A549 (cell line): ENCODE measurements around the gene SLC17A5.

Experiments used
- KDM5A ChIP-seq: fragments of 200-600 bp; sonication (generic); IDR thresholded peaks from 2 replicates; pipeline ENCODE4 v1.6.1; 2016; ENCODE audit warnings: antibody characterized with exemption, mild to moderate bottlenecking
- MAFK ChIP-seq: fragments of 450-650 bp; IDR thresholded peaks from 2 replicates; pipeline ENCODE4 v1.6.1; 2014; ENCODE audit not compliant: partially characterized antibody
- NPAS2 ChIP-seq: fragments of 250-450 bp; sonication (Bioruptor Pico); IDR thresholded peaks from 2 replicates; pipeline ENCODE4 v1.8.0; 2022; ENCODE audit warnings: mild to moderate bottlenecking, moderate library complexity, borderline replicate concordance
- PHF8 ChIP-seq: fragments of 200-600 bp; sonication (generic); IDR thresholded peaks from 2 replicates; pipeline ENCODE4 v1.6.1; 2016; ENCODE audit warnings: low read depth, mild to moderate bottlenecking, antibody characterized with exemption, moderate library complexity, borderline replicate concordance
- POLR2A ChIP-seq: IDR thresholded peaks from 2 replicates; pipeline ENCODE4 v1.6.1; 2012; ENCODE audit warnings: mild to moderate bottlenecking, low read length
- RAD21 ChIP-seq, 2 experiments: fragments of >200 bp in 1 of 2; sonication (Bioruptor Twin) in 1 of 2; formaldehyde crosslinking in 1 of 2; IDR thresholded peaks in 1 of 2; conservative IDR thresholded peaks in 1 of 2; 2 replicates in 1 of 2; 3 replicates in 1 of 2; pipeline ENCODE4 v1.6.1; 2012 to 2018; ENCODE audit warnings: inconsistent platforms in 1 of 2
- REST ChIP-seq: fragments of 200-600 bp; sonication (generic); IDR thresholded peaks from 2 replicates; pipeline ENCODE4 v1.6.1; 2016; ENCODE audit warnings: antibody characterized with exemption, mild to moderate bottlenecking, moderate library complexity
- RFX5 ChIP-seq: fragments of 450-650 bp; IDR thresholded peaks from 2 replicates; pipeline ENCODE4 v1.7.1; 2014; ENCODE audit warnings: antibody characterized with exemption, mild to moderate bottlenecking, moderate library complexity
- TF ChIP-seq, protein P1 (sequence below): fragments of >200 bp; sonication (Bioruptor Twin); formaldehyde crosslinking; IDR thresholded peaks from 3 replicates; pipeline ENCODE4 v1.5.1; 2016

GRCh38 chr6:73581293-73581692 lies 72.5 kb downstream of the SLC17A5 start:
- TF ChIP-seq RAD21 (conservative IDR thresholded peaks at IDR 0.05 in 1 of 2, IDR thresholded peaks at IDR 0.05 in 1 of 2) (no peak), PHF8 (no peak), NPAS2 (CRISPR knock-in tag) (no peak), POLR2A (no peak), KDM5A (no peak), REST (no peak), RFX5 (no peak), MAFK (no peak)
- TF ChIP-seq, protein P1, sequence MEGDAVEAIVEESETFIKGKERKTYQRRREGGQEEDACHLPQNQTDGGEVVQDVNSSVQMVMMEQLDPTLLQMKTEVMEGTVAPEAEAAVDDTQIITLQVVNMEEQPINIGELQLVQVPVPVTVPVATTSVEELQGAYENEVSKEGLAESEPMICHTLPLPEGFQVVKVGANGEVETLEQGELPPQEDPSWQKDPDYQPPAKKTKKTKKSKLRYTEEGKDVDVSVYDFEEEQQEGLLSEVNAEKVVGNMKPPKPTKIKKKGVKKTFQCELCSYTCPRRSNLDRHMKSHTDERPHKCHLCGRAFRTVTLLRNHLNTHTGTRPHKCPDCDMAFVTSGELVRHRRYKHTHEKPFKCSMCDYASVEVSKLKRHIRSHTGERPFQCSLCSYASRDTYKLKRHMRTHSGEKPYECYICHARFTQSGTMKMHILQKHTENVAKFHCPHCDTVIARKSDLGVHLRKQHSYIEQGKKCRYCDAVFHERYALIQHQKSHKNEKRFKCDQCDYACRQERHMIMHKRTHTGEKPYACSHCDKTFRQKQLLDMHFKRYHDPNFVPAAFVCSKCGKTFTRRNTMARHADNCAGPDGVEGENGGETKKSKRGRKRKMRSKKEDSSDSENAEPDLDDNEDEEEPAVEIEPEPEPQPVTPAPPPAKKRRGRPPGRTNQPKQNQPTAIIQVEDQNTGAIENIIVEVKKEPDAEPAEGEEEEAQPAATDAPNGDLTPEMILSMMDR: no peak
